Activated naive CD4-positive, alpha-beta T cell treated with anti-CD3 and anti-CD28 coated beads, Interleukin-2, amount 50 U/mL, for 24 hours (primary cell): ENCODE data around the gene RNF183.

Source experiments
- H3K27ac Mint-ChIP-seq: one replicate; pipeline ENCODE4 v1.8.0; 2021; ENCODE audit warnings: mild to moderate bottlenecking, mixed read lengths
- H3K27me3 Mint-ChIP-seq: one replicate; pipeline ENCODE4 v1.8.0; 2021; ENCODE audit warnings: mixed read lengths
- H3K36me3 Mint-ChIP-seq: one replicate; pipeline ENCODE4 v1.8.0; 2021; ENCODE audit warnings: mixed read lengths
- H3K4me1 Mint-ChIP-seq: one replicate; pipeline ENCODE4 v1.8.0; 2021; ENCODE audit warnings: mixed read lengths
- H3K4me3 Mint-ChIP-seq: one replicate; pipeline ENCODE4 v1.8.0; 2021; ENCODE audit warnings: mild to moderate bottlenecking, mixed read lengths
- H3K9me3 Mint-ChIP-seq: one replicate; pipeline ENCODE4 v1.8.0; 2021; ENCODE audit warnings: mixed read lengths

The RNF183 gene

GRCh38 chr9:113302792-113303418 lies at the start of gene RNF183:
Gene RNF183 (minus strand): TSS chr9:113303376. CDS start chr9:113298184, 5,192 bp downstream.
- H3K27ac Mint-ChIP-seq, result no peak within 1 kb of the TSS
- no peaks in the 10 kb centered on the region for H3K4me1 Mint-ChIP-seq
- H3K4me3 Mint-ChIP-seq, result no peak within 1 kb of the TSS
- no peaks in the 10 kb centered on the region for H3K36me3 Mint-ChIP-seq
- no peaks in the 10 kb centered on the region for H3K9me3 Mint-ChIP-seq
- peaks cover 2% of the 10 kb centered on the region for H3K27me3 Mint-ChIP-seq

- Mint-ChIP-seq H3K4me1 (peaks cover 17% of the 10 kb centered on the region), H3K4me3 (no peak overlapping the region), H3K9me3 (no peaks in the 10 kb centered on the region), H3K36me3 (no peaks in the 10 kb centered on the region), H3K27ac (no peak overlapping the region), H3K27me3 (peaks cover 18% of the 10 kb centered on the region)
Observed at GRCh38 chr9:113352411-113352810, 49.2 kb upstream of the RNF183 start.

- Mint-ChIP-seq H3K27me3 (peaks cover 18% of the 10 kb centered on the region), H3K27ac (no peak overlapping the region), H3K4me3 (no peak overlapping the region), H3K36me3 (no peaks in the 10 kb centered on the region), H3K4me1 (peaks cover 17% of the 10 kb centered on the region), H3K9me3 (no peaks in the 10 kb centered on the region)
Observed at GRCh38 chr9:113352006-113352405, 48.8 kb upstream of the RNF183 start.

- peak overlapping the region; percentile 78 for H3K4me3 Mint-ChIP-seq
- no peaks in the 10 kb centered on the region for H3K36me3 Mint-ChIP-seq
- peaks cover 18% of the 10 kb centered on the region for H3K27me3 Mint-ChIP-seq
- H3K4me1 Mint-ChIP-seq, result peaks cover 17% of the 10 kb centered on the region
- no peak overlapping the region for H3K27ac Mint-ChIP-seq
- H3K9me3 Mint-ChIP-seq, result no peaks in the 10 kb centered on the region
Observed at GRCh38 chr9:113350937-113351336, 47.8 kb upstream of the RNF183 start.

- H3K9me3 Mint-ChIP-seq, result no peaks in the 10 kb centered on the region
- H3K27me3 Mint-ChIP-seq, result peaks cover 18% of the 10 kb centered on the region
- H3K27ac Mint-ChIP-seq, result no peak overlapping the region
- no peaks in the 10 kb centered on the region for H3K36me3 Mint-ChIP-seq
- H3K4me1 Mint-ChIP-seq, result peaks cover 17% of the 10 kb centered on the region
- peak overlapping the region; percentile 78 for H3K4me3 Mint-ChIP-seq
Observed at GRCh38 chr9:113350107-113350661, 47.0 kb upstream of the RNF183 start.

GRCh38 chr9:113349445-113350094 lies 46.4 kb upstream of the RNF183 start, which contains the start of gene BSPRY:
Gene BSPRY (plus strand): TSS chr9:113349541. CDS start chr9:113349580, 39 bp downstream.
- no peaks in the 10 kb centered on the region for H3K36me3 Mint-ChIP-seq
- H3K4me1 Mint-ChIP-seq, result peaks cover 17% of the 10 kb centered on the region
- peak within 1 kb of the TSS; percentile 81 for H3K4me3 Mint-ChIP-seq
- peaks cover 18% of the 10 kb centered on the region for H3K27me3 Mint-ChIP-seq
- H3K9me3 Mint-ChIP-seq, result no peaks in the 10 kb centered on the region
- H3K27ac Mint-ChIP-seq, result no peak within 1 kb of the TSS

- Mint-ChIP-seq H3K27ac (no peak overlapping the region), H3K27me3 (peaks cover 18% of the 10 kb centered on the region), H3K4me3 (peak overlapping the region; percentile 81), H3K36me3 (no peaks in the 10 kb centered on the region), H3K4me1 (peaks cover 17% of the 10 kb centered on the region), H3K9me3 (no peaks in the 10 kb centered on the region)
Observed at GRCh38 chr9:113349066-113349444, 45.9 kb upstream of the RNF183 start.

GRCh38 chr9:113348437-113348836 lies 45.3 kb upstream of the RNF183 start:
- Mint-ChIP-seq H3K4me3 (peak overlapping the region; percentile 36), H3K27me3 (peaks cover 18% of the 10 kb centered on the region), H3K9me3 (no peaks in the 10 kb centered on the region), H3K27ac (no peak overlapping the region), H3K36me3 (no peaks in the 10 kb centered on the region), H3K4me1 (peaks cover 17% of the 10 kb centered on the region)

GRCh38 chr9:113345671-113346070 lies 42.5 kb upstream of the RNF183 start:
- H3K27me3 Mint-ChIP-seq, result peaks cover 7% of the 10 kb centered on the region
- H3K4me3 Mint-ChIP-seq, result no peak overlapping the region
- no peak overlapping the region for H3K27ac Mint-ChIP-seq
- H3K4me1 Mint-ChIP-seq, result peaks cover 25% of the 10 kb centered on the region
- no peaks in the 10 kb centered on the region for H3K9me3 Mint-ChIP-seq
- H3K36me3 Mint-ChIP-seq, result no peaks in the 10 kb centered on the region

- H3K4me1 Mint-ChIP-seq, result peaks cover 20% of the 10 kb centered on the region
- no peaks in the 10 kb centered on the region for H3K36me3 Mint-ChIP-seq
- no peaks in the 10 kb centered on the region for H3K9me3 Mint-ChIP-seq
- H3K27me3 Mint-ChIP-seq, result peaks cover 6% of the 10 kb centered on the region
- H3K27ac Mint-ChIP-seq, result no peak overlapping the region
- no peak overlapping the region for H3K4me3 Mint-ChIP-seq
Observed at GRCh38 chr9:113345190-113345589, 42.0 kb upstream of the RNF183 start.

- H3K4me3 Mint-ChIP-seq, result no peak overlapping the region
- no peaks in the 10 kb centered on the region for H3K27me3 Mint-ChIP-seq
- no peak overlapping the region for H3K27ac Mint-ChIP-seq
- no peaks in the 10 kb centered on the region for H3K36me3 Mint-ChIP-seq
- H3K9me3 Mint-ChIP-seq, result no peaks in the 10 kb centered on the region
- peaks cover 19% of the 10 kb centered on the region for H3K4me1 Mint-ChIP-seq
Observed at GRCh38 chr9:113343732-113344231, 40.6 kb upstream of the RNF183 start.

- Mint-ChIP-seq H3K4me1 (peaks cover 19% of the 10 kb centered on the region), H3K36me3 (no peaks in the 10 kb centered on the region), H3K9me3 (no peaks in the 10 kb centered on the region), H3K27ac (peak overlapping the region; percentile 42), H3K27me3 (no peaks in the 10 kb centered on the region), H3K4me3 (peak overlapping the region; percentile 88)
Observed at GRCh38 chr9:113341712-113342410, 38.7 kb upstream of the RNF183 start.

- Mint-ChIP-seq H3K27me3 (no peaks in the 10 kb centered on the region), H3K4me1 (peaks cover 19% of the 10 kb centered on the region), H3K9me3 (no peaks in the 10 kb centered on the region), H3K27ac (peak within 1 kb of the TSS; percentile 25), H3K4me3 (peak within 1 kb of the TSS; percentile 88), H3K36me3 (no peaks in the 10 kb centered on the region)
Observed at GRCh38 chr9:113340011-113340699, 37.0 kb upstream of the RNF183 start, which contains the start of gene WDR31. Gene WDR31 (minus strand): TSS chr9:113340275. CDS start chr9:113332022, 8,253 bp downstream.

- H3K9me3 Mint-ChIP-seq, result no peaks in the 10 kb centered on the region
- H3K27me3 Mint-ChIP-seq, result no peaks in the 10 kb centered on the region
- no peaks in the 10 kb centered on the region for H3K36me3 Mint-ChIP-seq
- H3K27ac Mint-ChIP-seq, result no peak overlapping the region
- peaks cover 18% of the 10 kb centered on the region for H3K4me1 Mint-ChIP-seq
- no peak overlapping the region for H3K4me3 Mint-ChIP-seq
Observed at GRCh38 chr9:113337714-113338113, 34.5 kb upstream of the RNF183 start.

GRCh38 chr9:113331780-113332179 lies 28.6 kb upstream of the RNF183 start:
- no peaks in the 10 kb centered on the region for H3K4me1 Mint-ChIP-seq
- no peak overlapping the region for H3K27ac Mint-ChIP-seq
- no peaks in the 10 kb centered on the region for H3K9me3 Mint-ChIP-seq
- no peak overlapping the region for H3K4me3 Mint-ChIP-seq
- H3K36me3 Mint-ChIP-seq, result no peaks in the 10 kb centered on the region
- H3K27me3 Mint-ChIP-seq, result no peaks in the 10 kb centered on the region
